ENCODE data around the gene CABLES2.

The CABLES2 gene

DNA sequence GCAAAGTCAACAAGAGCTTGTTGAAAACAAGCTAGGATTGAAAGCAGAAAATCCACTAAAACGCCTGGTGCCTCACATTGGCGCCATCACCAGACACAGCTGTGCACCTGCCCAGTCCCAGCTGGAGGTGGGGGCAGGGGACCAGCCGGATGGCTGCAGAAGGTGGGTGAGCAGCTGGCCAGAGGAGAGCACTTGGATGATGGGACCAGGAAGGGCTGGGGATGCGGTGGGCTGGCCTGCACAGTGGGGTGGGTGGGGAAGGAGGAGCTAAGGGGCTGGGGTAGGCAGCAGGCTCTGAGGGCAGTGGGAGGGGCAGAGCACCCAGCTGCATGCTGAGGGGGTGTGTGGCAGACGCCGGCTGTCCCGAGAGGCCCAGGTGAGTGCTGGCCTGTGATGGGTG is 7.1 kb downstream of the CABLES2 start:
- DNase-seq (ENCODE audit: low read depth), result no peak
- TF ChIP-seq, protein P1, sequence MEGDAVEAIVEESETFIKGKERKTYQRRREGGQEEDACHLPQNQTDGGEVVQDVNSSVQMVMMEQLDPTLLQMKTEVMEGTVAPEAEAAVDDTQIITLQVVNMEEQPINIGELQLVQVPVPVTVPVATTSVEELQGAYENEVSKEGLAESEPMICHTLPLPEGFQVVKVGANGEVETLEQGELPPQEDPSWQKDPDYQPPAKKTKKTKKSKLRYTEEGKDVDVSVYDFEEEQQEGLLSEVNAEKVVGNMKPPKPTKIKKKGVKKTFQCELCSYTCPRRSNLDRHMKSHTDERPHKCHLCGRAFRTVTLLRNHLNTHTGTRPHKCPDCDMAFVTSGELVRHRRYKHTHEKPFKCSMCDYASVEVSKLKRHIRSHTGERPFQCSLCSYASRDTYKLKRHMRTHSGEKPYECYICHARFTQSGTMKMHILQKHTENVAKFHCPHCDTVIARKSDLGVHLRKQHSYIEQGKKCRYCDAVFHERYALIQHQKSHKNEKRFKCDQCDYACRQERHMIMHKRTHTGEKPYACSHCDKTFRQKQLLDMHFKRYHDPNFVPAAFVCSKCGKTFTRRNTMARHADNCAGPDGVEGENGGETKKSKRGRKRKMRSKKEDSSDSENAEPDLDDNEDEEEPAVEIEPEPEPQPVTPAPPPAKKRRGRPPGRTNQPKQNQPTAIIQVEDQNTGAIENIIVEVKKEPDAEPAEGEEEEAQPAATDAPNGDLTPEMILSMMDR (IDR thresholded peaks at IDR 0.05; ENCODE audit: low read depth, low read length, missing control alignments), result no peak
- in situ Hi-C loops (cut with HindIII; ENCODE audit: low sequenced_read_pairs), result no loop called here
- H3K4me3 ChIP-seq (ENCODE audit: low read depth, low read length), result no peak overlapping the region

DNA sequence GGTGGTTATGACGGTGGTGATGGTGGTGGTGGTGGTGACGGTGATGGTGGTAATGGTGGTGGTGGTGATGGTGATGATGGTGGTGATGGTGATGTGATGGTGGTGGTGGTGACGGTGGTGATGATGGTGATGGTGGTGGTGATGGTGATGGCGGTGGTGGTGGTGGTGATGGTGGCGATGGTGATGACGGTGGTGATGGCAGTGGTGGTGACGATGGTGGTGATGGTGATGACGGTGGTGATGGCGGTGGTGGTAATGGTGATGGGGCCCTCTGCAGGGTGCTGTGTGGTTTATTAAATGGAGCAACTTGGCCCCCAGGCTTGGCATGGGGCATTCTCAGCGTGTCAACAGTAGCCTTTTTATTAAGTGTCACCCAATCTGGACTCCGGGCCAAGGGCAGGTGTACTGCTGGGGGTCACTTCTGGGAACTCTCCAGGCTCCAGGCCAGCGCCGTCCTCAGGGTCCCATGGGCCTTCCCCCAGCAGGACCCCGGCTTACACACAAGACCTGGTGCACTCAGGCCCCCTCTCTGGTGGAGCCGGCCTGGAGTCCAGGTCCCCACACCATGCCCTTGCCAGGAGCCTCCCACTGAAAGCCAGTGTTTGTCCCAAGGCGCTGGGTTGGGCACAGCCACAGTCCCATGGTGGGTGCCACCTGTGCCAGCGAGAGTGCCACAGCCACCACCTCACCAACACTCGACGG is 8.8 kb downstream of the CABLES2 start:
- TF ChIP-seq, protein P1 (IDR thresholded peaks at IDR 0.05; ENCODE audit: low read depth, low read length, missing control alignments), result no peak
- DNase-seq (ENCODE audit: low read depth), result no peak
- no peak overlapping the region for H3K4me3 ChIP-seq (ENCODE audit: low read depth, low read length)
- in situ Hi-C loops (cut with HindIII; ENCODE audit: low sequenced_read_pairs), result loop anchor here (25.0 kb wide), 1 partner anchor 111 kb away; no protein-coding TSS in a partner anchor

DNA sequence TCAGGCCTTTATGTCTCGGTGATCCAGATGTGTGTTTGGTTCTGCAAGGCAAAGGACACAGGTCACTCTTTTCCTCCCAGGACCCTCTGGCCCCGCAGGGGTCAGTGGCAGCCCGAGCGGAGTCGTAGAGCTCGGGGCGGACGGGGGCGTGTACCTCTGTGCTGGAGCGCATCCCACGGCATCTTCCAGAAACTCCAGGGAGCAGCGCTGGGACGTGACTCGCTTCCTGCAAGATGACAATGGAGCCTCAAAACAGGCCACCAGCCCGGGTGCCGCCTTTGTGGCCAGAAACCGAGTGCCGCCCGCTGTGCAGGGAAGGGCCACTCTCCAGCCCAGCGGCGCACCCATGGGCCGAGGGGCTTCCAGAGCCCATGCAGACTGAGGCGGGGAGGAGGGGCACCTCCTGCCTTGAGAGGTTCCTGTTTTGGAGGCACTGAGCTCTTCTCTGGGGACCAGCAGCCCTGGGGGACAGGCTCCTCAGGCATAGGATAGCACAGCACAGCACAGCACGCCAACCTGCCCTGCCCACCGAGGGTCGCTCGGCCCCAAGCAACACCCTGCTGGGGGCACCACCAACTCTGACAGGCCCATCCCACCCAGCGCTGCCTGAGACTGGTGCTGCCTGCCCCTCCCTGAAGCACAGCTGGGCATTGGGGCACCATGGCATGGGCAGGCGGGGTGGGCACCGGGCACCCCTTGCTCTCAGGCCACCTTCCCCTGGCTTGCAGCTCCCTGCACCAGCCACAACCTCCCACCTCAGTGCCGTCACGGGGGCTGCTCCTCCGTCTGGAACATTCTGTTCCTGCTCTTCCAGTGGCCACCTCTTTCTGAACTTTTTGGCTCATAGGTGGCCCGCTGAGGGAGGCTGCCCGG is 10.5 kb downstream of the CABLES2 start:
- no peak for DNase-seq (ENCODE audit: low read depth)
- in situ Hi-C loops (cut with HindIII; ENCODE audit: low sequenced_read_pairs), result loop anchor here (25.0 kb wide), 1 partner anchor 109 kb away; no protein-coding TSS in a partner anchor
- TF ChIP-seq, protein P1 (IDR thresholded peaks at IDR 0.05; ENCODE audit: low read depth, low read length, missing control alignments), result no peak
- no peak overlapping the region for H3K4me3 ChIP-seq (ENCODE audit: low read depth, low read length)

DNA sequence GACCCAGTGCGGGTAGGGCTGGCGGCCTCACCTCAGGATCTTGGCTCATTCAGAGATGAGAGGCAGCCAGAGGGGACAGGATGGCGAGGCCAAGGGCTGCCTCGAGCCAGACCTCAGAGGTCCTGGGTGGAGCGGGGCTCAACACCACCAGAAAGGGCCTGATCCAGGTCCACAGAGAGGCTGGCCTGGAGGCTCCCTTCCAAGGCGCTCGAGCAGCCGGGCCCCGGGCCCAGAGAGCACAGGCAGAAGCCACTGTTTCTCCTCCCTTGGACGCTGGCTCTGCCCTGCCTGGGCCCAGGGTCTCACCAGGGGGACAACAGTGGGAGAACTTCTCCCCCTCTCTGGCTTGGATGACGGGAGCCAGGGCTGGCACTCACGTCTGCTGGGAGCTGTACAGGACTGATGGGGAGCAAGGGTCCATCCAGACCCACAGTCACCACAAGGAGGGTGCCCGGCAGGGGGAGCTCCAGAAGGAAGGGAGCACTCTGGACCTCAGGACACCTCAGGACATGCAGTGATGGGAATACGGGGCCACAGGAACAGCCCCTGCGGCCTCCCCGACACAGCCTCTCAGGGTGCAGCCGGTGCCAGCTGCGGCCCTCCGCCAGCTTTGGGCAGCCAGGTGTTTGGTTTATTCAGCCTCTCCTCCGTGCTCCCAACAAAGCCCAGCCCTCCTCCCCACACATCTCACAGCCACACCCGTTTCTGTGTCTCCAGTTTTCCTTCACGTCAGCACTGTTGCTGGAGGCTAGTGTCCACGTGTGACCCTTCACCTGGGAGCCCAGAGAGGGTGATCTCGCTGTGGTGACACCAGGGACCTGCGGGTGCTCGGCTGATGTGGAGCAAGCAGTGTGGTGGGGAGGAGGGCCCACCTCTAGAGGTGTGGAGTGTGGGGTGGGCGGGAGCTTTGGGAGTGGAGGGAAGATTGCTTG is 11.5 kb downstream of the CABLES2 start:
- in situ Hi-C loops (cut with HindIII; ENCODE audit: low sequenced_read_pairs), result loop anchor here (25.0 kb wide), 1 partner anchor 108 kb away; no protein-coding TSS in a partner anchor

DNA sequence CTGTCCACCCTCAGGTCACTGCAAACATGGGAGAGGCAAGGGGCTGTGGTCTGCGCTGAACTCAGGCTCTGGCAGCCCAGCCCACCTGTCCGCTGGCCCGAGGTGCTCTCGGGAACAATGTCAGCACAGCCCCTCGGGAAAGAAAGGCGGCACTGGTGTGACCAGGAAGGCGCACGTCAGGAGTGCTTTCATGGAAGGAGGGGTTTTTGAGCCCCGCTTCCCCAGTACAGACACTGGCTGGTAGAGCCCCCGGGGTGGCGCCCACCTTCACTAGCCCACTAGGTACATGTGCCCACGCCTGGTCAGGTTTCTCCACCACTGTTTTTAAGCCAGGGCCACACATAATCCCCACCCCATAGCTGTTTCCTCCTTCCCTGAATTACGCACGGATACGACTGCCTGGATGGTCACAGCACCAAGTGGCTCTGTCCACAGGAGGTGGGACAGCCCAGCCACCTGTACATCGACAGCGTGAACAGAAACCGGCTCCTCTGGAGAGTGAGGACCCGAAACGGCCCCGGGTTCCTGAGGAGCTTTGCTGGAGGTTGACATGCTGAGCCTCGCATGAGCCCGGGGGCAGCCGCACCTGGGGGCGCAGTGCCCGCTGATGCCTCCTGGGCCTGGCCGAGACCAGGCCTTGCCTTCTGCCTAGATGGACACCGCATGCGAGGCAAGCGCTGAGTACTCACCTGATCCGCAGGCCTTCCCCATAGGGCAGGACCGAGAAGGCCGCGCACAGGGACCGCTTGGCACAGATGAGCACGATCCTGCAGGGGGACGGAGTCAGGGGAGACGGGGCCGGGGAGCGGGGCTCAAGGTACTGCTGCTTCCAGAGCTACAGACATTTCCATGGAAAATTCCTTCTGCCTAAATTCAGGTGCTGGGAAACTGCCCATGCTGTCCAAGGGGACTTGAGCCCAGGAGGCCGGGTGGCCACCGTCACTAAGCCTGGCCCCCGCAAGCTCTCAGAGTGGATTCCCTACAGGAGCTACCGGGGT is 12.5 kb downstream of the CABLES2 start:
- H3K4me3 ChIP-seq (ENCODE audit: low read depth, low read length), result no peak overlapping the region
- TF ChIP-seq, protein P1 (IDR thresholded peaks at IDR 0.05; ENCODE audit: low read depth, low read length, missing control alignments), result no peak
- DNase-seq (ENCODE audit: low read depth), result no peak
- in situ Hi-C loops (cut with HindIII; ENCODE audit: low sequenced_read_pairs), result loop anchor here (25.0 kb wide), 1 partner anchor 107 kb away; no protein-coding TSS in a partner anchor

More for the DNA sequence above, 11.5 kb downstream of the CABLES2 start:
- TF ChIP-seq, protein P1 (IDR thresholded peaks at IDR 0.05; ENCODE audit: low read depth, low read length, missing control alignments), result no peak
- DNase-seq (ENCODE audit: low read depth), result no peak
- H3K4me3 ChIP-seq (ENCODE audit: low read depth, low read length), result no peak overlapping the region

Measured in astrocyte of the cerebellum (primary cell).